ENCODE results near the gene QRICH1. TPM values are rescaled to one million over a fixed set of nuclear protein-coding genes. Genes with fewer than 3 reads are reported as not detected.

QRICH1 gene
- total RNA-seq, 2 experiments from 2014 or later: 111 to 132 TPM

GRCh38 chr3:49025793-49026520, 67.9 kb downstream of the QRICH1 start:
- no peak overlapping the region for H3K4me3 ChIP-seq (ENCODE audit: low read depth, low read length, poor library complexity, severe bottlenecking)
- no peak overlapping the region for H3K27ac ChIP-seq (ENCODE audit: low read depth, low read length, poor library complexity, severe bottlenecking)
- POLR2A ChIA-PET: interaction anchor here (0.5 kb wide), 1 partner anchor 18 kb away, joined by 4 read pairs; the partner anchor contains the start of gene WDR6
- CTCF ChIA-PET (ENCODE audit: unreplicated experiment): interaction anchor here (0.6 kb wide), 1 partner anchor 319 kb away, joined by 3 read pairs; no protein-coding TSS in a partner anchor
- TF ChIP-seq EZH2phosphoT487 (IDR thresholded peaks at IDR 0.05; ENCODE audit: borderline replicate concordance, low read depth, low read length) (no peak), CTCF (conservative IDR thresholded peaks at IDR 0.05; ENCODE audit: low read length) (no peak)
- intact Hi-C loops (cut with micrococcal nuclease; ENCODE audit: unreplicated experiment): loop anchor here (5.0 kb wide), 1 partner anchor 131 kb away; no protein-coding TSS in a partner anchor
- H3K9me3 ChIP-seq (ENCODE audit: low read length): no peaks in the 10 kb centered on the region
- H4K20me1 ChIP-seq (ENCODE audit: insufficient read depth, low read length): 0 out of 2 replicates have a peak, but pooled peaks cover 4% of the 10 kb centered on the region
- peak overlapping the region; percentile 17; the same call in 1 of the 2 replicates for H3K4me2 ChIP-seq (ENCODE audit: low read length)
- H3K4me1 ChIP-seq (ENCODE audit: insufficient read depth, low read length, poor library complexity, severe bottlenecking): peaks cover 62% of the 10 kb centered on the region
- DNase-seq (ENCODE audit: low spot score): no peak
- H3K9me2 ChIP-seq (ENCODE audit: insufficient read depth, low read length): no peaks in the 10 kb centered on the region
- H3K79me2 ChIP-seq (ENCODE audit: insufficient read depth, low read depth, low read length): peaks cover 43% of the 10 kb centered on the region
- no TSS peak for BruUV-seq (replicated peaks)
- H2AFZ ChIP-seq (ENCODE audit: low read length): no peak overlapping the region
- peaks cover 75% of the 10 kb centered on the region for H3K36me3 ChIP-seq (ENCODE audit: insufficient read depth, low read length)

GRCh38 chr3:49025005-49025792, 68.7 kb downstream of the QRICH1 start:
- peak overlapping the region; percentile 17; the same call in 1 of the 2 replicates for H3K4me2 ChIP-seq (ENCODE audit: low read length)
- no peaks in the 10 kb centered on the region for H3K9me2 ChIP-seq (ENCODE audit: insufficient read depth, low read length)
- H3K27ac ChIP-seq (ENCODE audit: low read depth, low read length, poor library complexity, severe bottlenecking): no peak overlapping the region
- DNase-seq (ENCODE audit: low spot score): no peak
- H4K20me1 ChIP-seq (ENCODE audit: insufficient read depth, low read length): 0 out of 2 replicates have a peak, but pooled peaks cover 4% of the 10 kb centered on the region
- H3K9me3 ChIP-seq (ENCODE audit: low read length): no peaks in the 10 kb centered on the region
- H3K4me3 ChIP-seq (ENCODE audit: low read depth, low read length, poor library complexity, severe bottlenecking): no peak overlapping the region
- TF ChIP-seq CTCF (conservative IDR thresholded peaks at IDR 0.05; ENCODE audit: low read length) (no peak), EZH2phosphoT487 (IDR thresholded peaks at IDR 0.05; ENCODE audit: borderline replicate concordance, low read depth, low read length) (no peak)
- CTCF ChIA-PET (ENCODE audit: unreplicated experiment): interaction anchor here (0.6 kb wide), 1 partner anchor 319 kb away, joined by 3 read pairs; no protein-coding TSS in a partner anchor
- POLR2A ChIA-PET: interaction anchor here (0.5 kb wide), 1 partner anchor 18 kb away, joined by 4 read pairs; the partner anchor contains the start of gene WDR6
- H3K79me2 ChIP-seq (ENCODE audit: insufficient read depth, low read depth, low read length): peaks cover 51% of the 10 kb centered on the region
- H2AFZ ChIP-seq (ENCODE audit: low read length): no peak overlapping the region
- intact Hi-C loops (cut with micrococcal nuclease; ENCODE audit: unreplicated experiment): loop anchor here (5.0 kb wide), 1 partner anchor 132 kb away; no protein-coding TSS in a partner anchor
- peaks cover 68% of the 10 kb centered on the region for H3K36me3 ChIP-seq (ENCODE audit: insufficient read depth, low read length)
- H3K4me1 ChIP-seq (ENCODE audit: insufficient read depth, low read length, poor library complexity, severe bottlenecking): peaks cover 62% of the 10 kb centered on the region
- no TSS peak for BruUV-seq (replicated peaks)
